NCI-H187 (cell line): Measurements from ENCODE around the gene LGALS9.
"Not testable (repeated sequence)": the region's sequence is repeated elsewhere in the genome, so short reads cannot be mapped to it uniquely, and the experiment has no call there.

Experiments used
- DNase-seq, 2 experiments: peaks; one replicate each; lab custom pipeline; 2025; lab: John Stamatoyannopoulos, UW

The LGALS9 gene

GRCh38 chr17:27690882-27691281, 59.9 kb downstream of the LGALS9 start:
- DNase-seq, result no peak

- not testable (repeated sequence) for DNase-seq
These were observed 64.3 kb downstream of the LGALS9 start for GRCh38 chr17:27695254-27695814.
